ENCODE results near the gene CXCL8.

Gene CXCL8

DNA sequence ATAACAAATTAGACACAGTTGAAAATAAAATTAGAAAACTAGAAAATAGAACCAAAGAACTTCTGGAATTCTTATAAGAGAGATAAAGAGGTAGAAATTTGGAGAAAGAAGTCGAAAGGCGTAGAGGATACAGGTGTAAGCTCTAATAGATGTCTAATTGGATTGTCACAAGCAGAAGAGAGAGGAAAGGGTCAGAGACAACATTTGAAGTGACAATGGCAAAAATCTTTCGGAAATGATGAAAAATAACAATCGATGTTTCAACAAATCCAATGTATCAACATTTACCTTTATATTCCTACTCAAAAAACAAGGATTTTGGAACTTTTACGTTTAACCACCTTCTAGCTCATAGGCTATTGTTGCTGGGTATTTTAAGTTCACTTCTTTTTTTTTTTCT, 3.8 kb downstream of the CXCL8 start:
- DNase-seq (ENCODE audit: low read depth) = no peak
- TF ChIP-seq, protein P1, sequence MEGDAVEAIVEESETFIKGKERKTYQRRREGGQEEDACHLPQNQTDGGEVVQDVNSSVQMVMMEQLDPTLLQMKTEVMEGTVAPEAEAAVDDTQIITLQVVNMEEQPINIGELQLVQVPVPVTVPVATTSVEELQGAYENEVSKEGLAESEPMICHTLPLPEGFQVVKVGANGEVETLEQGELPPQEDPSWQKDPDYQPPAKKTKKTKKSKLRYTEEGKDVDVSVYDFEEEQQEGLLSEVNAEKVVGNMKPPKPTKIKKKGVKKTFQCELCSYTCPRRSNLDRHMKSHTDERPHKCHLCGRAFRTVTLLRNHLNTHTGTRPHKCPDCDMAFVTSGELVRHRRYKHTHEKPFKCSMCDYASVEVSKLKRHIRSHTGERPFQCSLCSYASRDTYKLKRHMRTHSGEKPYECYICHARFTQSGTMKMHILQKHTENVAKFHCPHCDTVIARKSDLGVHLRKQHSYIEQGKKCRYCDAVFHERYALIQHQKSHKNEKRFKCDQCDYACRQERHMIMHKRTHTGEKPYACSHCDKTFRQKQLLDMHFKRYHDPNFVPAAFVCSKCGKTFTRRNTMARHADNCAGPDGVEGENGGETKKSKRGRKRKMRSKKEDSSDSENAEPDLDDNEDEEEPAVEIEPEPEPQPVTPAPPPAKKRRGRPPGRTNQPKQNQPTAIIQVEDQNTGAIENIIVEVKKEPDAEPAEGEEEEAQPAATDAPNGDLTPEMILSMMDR (IDR thresholded peaks at IDR 0.05; ENCODE audit: control insufficient read depth, insufficient read depth, low read depth, low read length, missing control alignments) = no peak
- no peak overlapping the region for H3K4me3 ChIP-seq (ENCODE audit: control insufficient read depth, low read depth, low read length)

DNA sequence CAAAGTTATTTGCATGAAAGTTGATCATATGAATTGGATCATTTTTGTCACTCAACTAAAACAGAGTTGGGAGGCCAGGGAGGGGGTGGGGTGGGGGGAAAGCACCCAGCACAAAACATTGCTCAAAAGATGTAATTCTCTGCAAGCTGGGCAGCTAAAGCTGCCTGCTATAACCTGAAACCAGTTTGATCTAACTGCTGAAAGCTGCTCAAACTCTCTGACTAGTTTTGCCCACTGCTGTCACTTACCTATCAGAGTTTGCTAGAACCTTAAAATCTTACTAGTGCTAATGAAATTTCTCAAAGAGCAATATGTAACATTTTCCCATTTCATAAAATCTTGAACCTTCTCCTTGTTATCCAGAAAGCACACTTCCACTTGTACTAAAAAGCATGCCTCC, 10.4 kb downstream of the CXCL8 start:
- H3K4me3 ChIP-seq (ENCODE audit: control insufficient read depth, low read depth, low read length) = no peak overlapping the region
- TF ChIP-seq, protein P1 (IDR thresholded peaks at IDR 0.05; ENCODE audit: control insufficient read depth, insufficient read depth, low read depth, low read length, missing control alignments) = no peak
- no peak for DNase-seq (ENCODE audit: low read depth)

DNA sequence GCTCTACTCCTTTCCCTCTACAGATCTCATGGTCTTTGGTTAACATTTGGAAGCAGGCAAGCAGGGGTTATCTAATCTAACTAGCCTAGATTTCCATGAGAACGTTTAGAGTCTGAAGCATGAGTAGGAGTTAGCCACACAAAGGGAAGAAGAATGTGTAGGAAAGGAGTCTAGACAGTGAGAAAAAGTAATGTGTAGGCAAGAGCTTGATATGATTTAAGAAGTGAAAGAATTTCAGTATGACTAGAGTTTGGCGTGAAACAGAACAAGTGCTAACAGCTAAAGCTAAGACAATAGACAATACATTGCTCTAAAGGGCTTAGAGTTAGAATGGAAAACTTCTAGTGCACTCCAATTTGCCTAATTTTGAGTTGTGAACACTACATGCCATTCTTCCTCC, 10.8 kb downstream of the CXCL8 start:
- no peak for DNase-seq (ENCODE audit: low read depth)
- no peak overlapping the region for H3K4me3 ChIP-seq (ENCODE audit: control insufficient read depth, low read depth, low read length)
- TF ChIP-seq, protein P1 (IDR thresholded peaks at IDR 0.05; ENCODE audit: control insufficient read depth, insufficient read depth, low read depth, low read length, missing control alignments) = no peak

DNA sequence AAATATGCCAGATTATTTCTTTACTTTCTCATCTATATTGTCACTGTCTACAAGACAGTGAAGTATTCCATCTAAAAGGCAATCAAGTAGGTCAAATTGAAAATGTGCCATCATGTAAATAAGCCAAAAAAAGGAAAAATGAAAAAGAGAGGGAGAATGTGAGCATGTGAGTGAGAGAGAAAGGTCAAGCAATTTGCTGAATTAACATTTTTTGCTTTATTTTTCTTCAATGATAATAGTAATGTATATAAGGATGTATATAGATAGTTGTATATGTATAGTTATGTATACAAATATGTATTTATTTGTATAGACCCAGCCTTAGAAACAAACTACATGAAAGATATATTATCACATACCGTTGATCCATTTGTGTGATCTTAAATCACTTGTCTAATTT, 11.5 kb downstream of the CXCL8 start:
- no peak for DNase-seq (ENCODE audit: low read depth)
- TF ChIP-seq, protein P1 (IDR thresholded peaks at IDR 0.05; ENCODE audit: control insufficient read depth, insufficient read depth, low read depth, low read length, missing control alignments) = no peak

DNA sequence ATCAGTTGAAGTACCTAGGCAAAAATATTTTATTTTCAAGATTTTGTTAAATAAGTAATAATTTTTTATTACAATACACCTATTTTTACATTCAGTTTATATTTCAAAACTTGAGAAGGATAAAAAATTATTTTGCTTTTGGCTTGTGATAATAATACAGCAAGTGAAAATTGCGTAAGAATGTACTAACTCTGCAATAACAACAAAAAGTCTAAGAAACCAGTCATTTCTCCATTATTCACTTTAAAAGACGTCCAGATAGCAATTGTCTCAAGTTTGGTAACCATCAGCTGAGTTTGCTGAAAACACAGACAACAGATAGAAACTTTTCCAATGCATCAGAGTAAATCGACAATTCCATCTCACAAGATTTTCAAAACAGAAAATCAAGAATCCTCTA, 12.1 kb downstream of the CXCL8 start:
- no peak overlapping the region for H3K4me3 ChIP-seq (ENCODE audit: control insufficient read depth, low read depth, low read length)
- DNase-seq (ENCODE audit: low read depth) = no peak
- TF ChIP-seq, protein P1 (IDR thresholded peaks at IDR 0.05; ENCODE audit: control insufficient read depth, insufficient read depth, low read depth, low read length, missing control alignments) = no peak

More for the DNA sequence above, 11.5 kb downstream of the CXCL8 start:
- no peak overlapping the region for H3K4me3 ChIP-seq (ENCODE audit: control insufficient read depth, low read depth, low read length)

DNA sequence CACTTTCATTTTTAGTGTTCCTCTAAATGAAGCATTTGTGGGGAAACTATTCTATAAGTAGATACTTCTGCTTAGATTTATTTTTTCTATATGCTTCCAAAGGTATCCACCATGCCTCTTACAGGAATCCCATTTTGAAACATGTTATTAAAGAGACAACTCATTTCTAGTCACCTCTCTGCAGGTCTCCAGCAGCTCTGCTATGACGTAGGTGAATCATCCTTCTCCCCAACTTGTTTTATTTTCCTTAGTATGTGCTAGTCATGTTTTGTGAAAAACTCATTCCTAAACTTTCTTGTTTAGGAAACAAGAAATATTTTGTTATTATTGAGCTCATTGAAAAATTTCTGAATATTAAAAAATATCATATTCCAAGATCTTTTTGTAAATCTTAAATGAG, 12.8 kb downstream of the CXCL8 start:
- TF ChIP-seq, protein P1 (IDR thresholded peaks at IDR 0.05; ENCODE audit: control insufficient read depth, insufficient read depth, low read depth, low read length, missing control alignments) = no peak
- H3K4me3 ChIP-seq (ENCODE audit: control insufficient read depth, low read depth, low read length) = no peak overlapping the region
- DNase-seq (ENCODE audit: low read depth) = no peak

DNA sequence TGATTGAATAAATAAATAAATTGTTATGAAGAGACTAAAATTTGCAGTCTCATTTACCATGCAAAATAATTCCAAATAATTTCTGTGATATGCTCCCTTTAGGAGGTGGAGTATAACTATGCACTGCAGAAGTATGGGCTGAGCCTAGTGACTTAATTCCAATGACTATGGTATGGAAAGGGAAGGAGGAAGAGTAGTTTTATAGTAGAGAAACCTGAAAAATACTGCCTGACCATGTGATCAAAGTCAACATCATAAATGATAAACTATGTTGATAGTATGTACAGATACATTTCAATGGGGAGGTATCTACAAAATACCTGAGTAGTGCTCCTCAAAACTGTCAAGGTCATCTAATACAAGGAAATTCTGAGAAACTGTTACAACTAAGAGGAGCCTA, 14.6 kb downstream of the CXCL8 start:
- no peak for DNase-seq (ENCODE audit: low read depth)
- TF ChIP-seq, protein P1 (IDR thresholded peaks at IDR 0.05; ENCODE audit: control insufficient read depth, insufficient read depth, low read depth, low read length, missing control alignments) = no peak
- H3K4me3 ChIP-seq (ENCODE audit: control insufficient read depth, low read depth, low read length) = no peak overlapping the region
